PFSK-1 (cell line): ENCODE data around the gene POU6F2.

Experiments
- FOXP2 ChIP-seq: optimal IDR thresholded peaks from 2 replicates; pipeline ENCODE3; 2011; ENCODE audit warnings: borderline replicate concordance, control low read depth, inconsistent platforms; ENCODE audit not compliant: insufficient read depth; ENCODE audit errors: extremely low read length, extremely low read depth
- POLR2AphosphoS5 ChIP-seq: IDR thresholded peaks from 2 replicates; pipeline ENCODE4 v1.6.1; 2012; ENCODE audit warnings: low read depth, mild to moderate bottlenecking, control low read depth, low read length, moderate library complexity
- SIN3A ChIP-seq: IDR thresholded peaks from 2 replicates; pipeline ENCODE4 v1.6.1; 2012; ENCODE audit warnings: mild to moderate bottlenecking, low read length, moderate library complexity, borderline replicate concordance; ENCODE audit not compliant: insufficient read depth
- TAF1 ChIP-seq: IDR thresholded peaks from 2 replicates; pipeline ENCODE4 v1.6.1; 2012; ENCODE audit warnings: low read length, control low read depth, borderline replicate concordance; ENCODE audit not compliant: insufficient read depth
- TF ChIP-seq, protein P1 (sequence below), 2 experiments: IDR thresholded peaks; 2 replicates each; pipeline versions ENCODE4 v1.6.1 to v1.8.0; 2011 to 2012; ENCODE audit warnings: low read depth in 2 of 2, low read length in 2 of 2, control low read depth in 1 of 2, inconsistent platforms in 1 of 2, mild to moderate bottlenecking in 1 of 2, moderate library complexity in 1 of 2; ENCODE audit not compliant: insufficient read depth in 1 of 2

DNA sequence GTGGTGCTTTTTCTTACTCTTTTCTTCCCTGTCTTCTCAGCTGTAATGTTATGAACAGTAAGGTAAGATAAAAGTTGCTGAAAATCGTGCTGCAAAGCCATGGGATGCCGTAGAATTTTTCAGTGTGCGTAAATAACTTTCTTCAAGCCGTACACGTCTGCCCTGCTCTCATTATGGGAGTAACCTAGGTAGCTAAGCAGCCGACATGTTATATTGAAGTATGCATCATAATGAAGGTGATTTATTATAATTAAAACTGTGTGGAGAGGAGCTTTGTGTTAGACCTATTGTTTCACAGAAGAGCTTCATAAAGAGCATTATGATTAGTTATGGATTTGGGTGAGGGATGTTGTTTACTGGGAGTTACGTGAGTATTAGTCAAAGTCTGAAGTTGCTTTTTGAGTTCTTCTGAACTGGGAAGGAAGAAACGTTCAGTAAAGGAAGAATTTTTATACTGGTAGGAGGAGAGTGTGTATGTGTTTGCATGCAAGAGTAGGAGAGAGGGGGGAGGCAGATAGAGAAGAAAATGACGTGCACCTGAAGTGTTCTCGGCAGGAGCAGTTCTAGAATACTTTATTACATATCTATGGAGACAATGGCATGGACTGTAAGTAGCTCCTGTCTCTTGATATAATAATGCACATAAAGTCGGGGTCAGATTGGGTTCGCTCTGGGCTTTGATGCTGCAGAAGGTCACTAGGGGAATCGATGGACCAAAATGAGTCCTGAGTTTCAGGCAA is 56.3 kb downstream of the POU6F2 start:
- TF ChIP-seq POLR2AphosphoS5 (no peak), TAF1 (no peak), FOXP2 (no peak), SIN3A (no peak)
- TF ChIP-seq, protein P1, sequence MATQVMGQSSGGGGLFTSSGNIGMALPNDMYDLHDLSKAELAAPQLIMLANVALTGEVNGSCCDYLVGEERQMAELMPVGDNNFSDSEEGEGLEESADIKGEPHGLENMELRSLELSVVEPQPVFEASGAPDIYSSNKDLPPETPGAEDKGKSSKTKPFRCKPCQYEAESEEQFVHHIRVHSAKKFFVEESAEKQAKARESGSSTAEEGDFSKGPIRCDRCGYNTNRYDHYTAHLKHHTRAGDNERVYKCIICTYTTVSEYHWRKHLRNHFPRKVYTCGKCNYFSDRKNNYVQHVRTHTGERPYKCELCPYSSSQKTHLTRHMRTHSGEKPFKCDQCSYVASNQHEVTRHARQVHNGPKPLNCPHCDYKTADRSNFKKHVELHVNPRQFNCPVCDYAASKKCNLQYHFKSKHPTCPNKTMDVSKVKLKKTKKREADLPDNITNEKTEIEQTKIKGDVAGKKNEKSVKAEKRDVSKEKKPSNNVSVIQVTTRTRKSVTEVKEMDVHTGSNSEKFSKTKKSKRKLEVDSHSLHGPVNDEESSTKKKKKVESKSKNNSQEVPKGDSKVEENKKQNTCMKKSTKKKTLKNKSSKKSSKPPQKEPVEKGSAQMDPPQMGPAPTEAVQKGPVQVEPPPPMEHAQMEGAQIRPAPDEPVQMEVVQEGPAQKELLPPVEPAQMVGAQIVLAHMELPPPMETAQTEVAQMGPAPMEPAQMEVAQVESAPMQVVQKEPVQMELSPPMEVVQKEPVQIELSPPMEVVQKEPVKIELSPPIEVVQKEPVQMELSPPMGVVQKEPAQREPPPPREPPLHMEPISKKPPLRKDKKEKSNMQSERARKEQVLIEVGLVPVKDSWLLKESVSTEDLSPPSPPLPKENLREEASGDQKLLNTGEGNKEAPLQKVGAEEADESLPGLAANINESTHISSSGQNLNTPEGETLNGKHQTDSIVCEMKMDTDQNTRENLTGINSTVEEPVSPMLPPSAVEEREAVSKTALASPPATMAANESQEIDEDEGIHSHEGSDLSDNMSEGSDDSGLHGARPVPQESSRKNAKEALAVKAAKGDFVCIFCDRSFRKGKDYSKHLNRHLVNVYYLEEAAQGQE (IDR thresholded peaks at IDR 0.05; ENCODE audit: insufficient read depth in 1 of 2, low read depth in 2 of 2, low read length in 2 of 2): no peak
